HepG2 (cell line): ENCODE data around the gene FBN2. TPM values are rescaled to one million over a fixed set of nuclear protein-coding genes. Genes with fewer than 3 reads are reported as not detected.

Source experiments
- ATAC-seq: fragments of 200-7000 bp; cut with Tn5 transposase; 3 replicates; pipeline ENCODE4 v1.9.1; 2020; ENCODE audit warnings: mild to moderate bottlenecking, moderate library complexity
- BruUV-seq: library from RNA; stranded (reverse); fragments of 400-500 nt; replicated peaks from 2 replicates; lab custom pipeline; 2021; lab: Mats Ljungman, UMichigan
- CTCF ChIA-PET: fragments of 300-600 bp; formaldehyde crosslinking; extraction: SDS; loops from one replicate; lab custom pipeline; 2021; ENCODE audit warnings: low total read pairs, inconsistent platforms, low intra/inter-chr PET ratio; lab: Yijun Ruan, JAX
- POLR2A ChIA-PET: fragments of 350-600 bp; sonication (Branson Sonifier 250); formaldehyde crosslinking; loops from one replicate; lab custom pipeline; 2020; ENCODE audit warnings: antibody characterized with exemption, inconsistent platforms; lab: Yijun Ruan, JAX
- DNase-seq: peaks from one replicate; pipeline ENCODE4 v3.0.0-alpha.2; 2015; ENCODE audit warnings: low spot score
- FAIRE-seq: peaks from 3 replicates; lab custom pipeline; 2011; peaks lifted over from hg19 to GRCh38; lab: Jason Lieb, UNC
- H2AFZ ChIP-seq: one replicate; pipeline ENCODE4 v1.6.1; 2011; ENCODE audit warnings: low read length, inconsistent platforms
- H3K27ac ChIP-seq: fragments of 300-600 bp; 3 replicates; pipeline ENCODE4 v1.8.0; 2011; ENCODE audit warnings: mixed run types, mild to moderate bottlenecking, mixed read lengths, low read length, inconsistent platforms; ENCODE audit not compliant: insufficient read depth; ENCODE audit errors: extremely low read length
- H3K27me3 ChIP-seq, 2 experiments: fragments of 200-600 bp in 1 of 2; 2 replicates in 1 of 2; 3 replicates in 1 of 2; pipeline versions ENCODE4 v1.6.0 to v1.8.0; 2011; ENCODE audit warnings: low read length in 2 of 2, mild to moderate bottlenecking in 2 of 2, moderate library complexity in 2 of 2, inconsistent platforms in 1 of 2; ENCODE audit not compliant: insufficient read depth in 2 of 2, control insufficient read depth in 1 of 2
- H3K36me3 ChIP-seq, 2 experiments: fragments of 200-600 bp in 1 of 2; replicated peaks in 1 of 2; 2 replicates in 1 of 2; 3 replicates in 1 of 2; pipeline versions ENCODE4 v1.5.1 to v1.8.0; 2011; ENCODE audit warnings: low read length in 2 of 2, inconsistent platforms in 1 of 2; ENCODE audit not compliant: insufficient read depth in 2 of 2, control insufficient read depth in 1 of 2
- H3K4me1 ChIP-seq: 2 replicates; pipeline ENCODE4 v1.5.1; 2012; ENCODE audit warnings: low read length, inconsistent platforms; ENCODE audit not compliant: insufficient read depth
- H3K4me2 ChIP-seq: 2 replicates; pipeline ENCODE4 v1.6.0; 2011; ENCODE audit warnings: low read depth, low read length, inconsistent platforms
- H3K4me3 ChIP-seq, 3 experiments: fragments of 200-600 bp in 1 of 3; sonication (generic), shearing (Covaris generic) in 1 of 3; replicated peaks in 1 of 3; 2 replicates each; pipeline ENCODE4 v1.5.1; 2011 to 2016; ENCODE audit warnings: low read length in 3 of 3, inconsistent platforms in 2 of 3, low read depth in 2 of 3, mild to moderate bottlenecking in 2 of 3, control low read depth in 1 of 3, mixed read lengths in 1 of 3; ENCODE audit not compliant: insufficient read depth in 1 of 3
- H3K79me2 ChIP-seq: one replicate; pipeline ENCODE4 v1.6.1; 2011; ENCODE audit warnings: low read length, inconsistent platforms; ENCODE audit not compliant: insufficient read depth
- H3K9ac ChIP-seq: 2 replicates; pipeline ENCODE4 v1.6.0; 2011; ENCODE audit warnings: mild to moderate bottlenecking, low read depth, low read length, inconsistent platforms; ENCODE audit not compliant: insufficient read depth
- H3K9me3 ChIP-seq: 2 replicates; pipeline ENCODE4 v1.5.1; 2012; ENCODE audit warnings: mild to moderate bottlenecking, low read length
- H4K20me1 ChIP-seq: 2 replicates; pipeline ENCODE4 v1.6.0; 2011; ENCODE audit warnings: inconsistent platforms, mild to moderate bottlenecking, low read length, moderate library complexity; ENCODE audit not compliant: insufficient read depth
- ATF7-NPFF ChIP-seq: sonication (generic); formaldehyde crosslinking; IDR thresholded peaks from 2 replicates; pipeline ENCODE4 v1.8.1; 2023; ENCODE audit warnings: mild to moderate bottlenecking, low read depth, missing genetic modification reagents, moderate library complexity
- CBX1 ChIP-seq: IDR thresholded peaks from one replicate; pipeline ENCODE4 v1.6.1; 2016; ENCODE audit warnings: antibody characterized with exemption, low read depth
- POLR2G ChIP-seq: fragments of 200-400 bp; formaldehyde crosslinking; IDR thresholded peaks from 2 replicates; pipeline ENCODE4 v1.6.1; 2018; ENCODE audit warnings: mild to moderate bottlenecking, low read depth, low read length, moderate library complexity
- REL ChIP-seq: sonication (generic); formaldehyde crosslinking; conservative IDR thresholded peaks from 2 replicates; pipeline ENCODE4 v1.8.0; 2022; ENCODE audit warnings: mild to moderate bottlenecking, missing genetic modification reagents, moderate library complexity
- RFX5 ChIP-seq: IDR thresholded peaks from 2 replicates; pipeline ENCODE4 v1.6.1; 2011; ENCODE audit warnings: low read depth, low read length, improper control_type of control experiment
- SMAD9 ChIP-seq: sonication (generic); formaldehyde crosslinking; IDR thresholded peaks from 2 replicates; pipeline ENCODE4 v1.5.1; 2020; ENCODE audit warnings: mild to moderate bottlenecking, missing genetic modification reagents
- TP53 ChIP-seq: sonication (generic); formaldehyde crosslinking; conservative IDR thresholded peaks from 2 replicates; pipeline ENCODE4 v1.4.0; 2020; ENCODE audit warnings: missing genetic modification reagents
- ZNF367 ChIP-seq: sonication (generic); formaldehyde crosslinking; IDR thresholded peaks from 2 replicates; pipeline ENCODE4 v1.4.0; 2020; ENCODE audit warnings: missing genetic modification reagents, borderline replicate concordance
- ZNF44 ChIP-seq: sonication (generic); formaldehyde crosslinking; IDR thresholded peaks from 2 replicates; pipeline ENCODE4 v1.5.1; 2020; ENCODE audit warnings: mild to moderate bottlenecking, missing genetic modification reagents
- WGBS: methylation state at CpG from one replicate; pipeline ENCODE4 v1.1.6; 2017; ENCODE audit warnings: low lambda C conversion rate; 5-methylcytosine and 5-hydroxymethylcytosine counted together
- in situ Hi-C: cut with HindIII; loops from 2 replicates; pipeline ENCODE4 v1.10.0; 2017; ENCODE audit warnings: low pct_unique_long_range_greater_than_20kb; ENCODE audit not compliant: extremely low pct_ligation_motif_present
- intact Hi-C: fragments of 100-400 bp; cut with micrococcal nuclease; formaldehyde crosslinking; loops from one replicate; pipeline ENCODE4 v1.10.0; 2022; ENCODE audit not compliant: unreplicated experiment
- polyA plus RNA-seq, 8 experiments: library from polyadenylated mRNA; depleted of rRNA in 3 of 8; stranded (reverse) in 7 of 8; unstranded in 1 of 8; fragments of >200 nt; fragmentation: Illumina TruSeq in 4 of 8; extraction: Trizol in 4 of 8; gene quantifications; 2 replicates each; pipeline versions ENCODE4 v1.2.1 to v1.2.3, GENCODE V29; 2011 to 2016; ENCODE audit warnings: low read depth in 4 of 8, missing spikeins in 1 of 8, mixed read lengths in 1 of 8; ENCODE audit not compliant: insufficient read depth in 1 of 8
- total RNA-seq, 5 experiments: library from RNA; depleted of rRNA; stranded (reverse); fragments of >200 nt; fragmentation: Illumina TruSeq; extraction: Trizol; gene quantifications; 2 replicates each; pipeline ENCODE4 v1.2.3, GENCODE V29; 2016; ENCODE audit warnings: low read depth in 1 of 5
- TF ChIP-seq, protein P1 (sequence below): sonication (generic); formaldehyde crosslinking; IDR thresholded peaks from 2 replicates; pipeline ENCODE4 v1.9.0; 2021; ENCODE audit warnings: missing genetic modification reagents, mild to moderate bottlenecking, borderline replicate concordance
- TF ChIP-seq, protein P2 (sequence below): sonication (generic); formaldehyde crosslinking; IDR thresholded peaks from 2 replicates; pipeline ENCODE4 v1.5.1; 2020; ENCODE audit warnings: missing genetic modification reagents, mild to moderate bottlenecking, borderline replicate concordance
- TF ChIP-seq, protein P3 (sequence below): sonication (generic); formaldehyde crosslinking; IDR thresholded peaks from 2 replicates; pipeline ENCODE4 v1.5.0; 2020; ENCODE audit warnings: missing genetic modification reagents
- TF ChIP-seq, protein P4 (sequence below): sonication (generic); formaldehyde crosslinking; IDR thresholded peaks from 2 replicates; pipeline ENCODE4 v1.5.1; 2020; ENCODE audit warnings: mild to moderate bottlenecking, missing genetic modification reagents, borderline replicate concordance
- TF ChIP-seq, protein P5 (sequence below): sonication (generic); formaldehyde crosslinking; IDR thresholded peaks from 2 replicates; pipeline ENCODE4 v1.4.0; 2020; ENCODE audit warnings: missing genetic modification reagents, borderline replicate concordance

FBN2 gene
- total and polyA plus RNA-seq, 2 of the 13 experiments (the other 11 are each of a cell fraction or from before 2014, with no cell fraction given): not detected

DNA sequence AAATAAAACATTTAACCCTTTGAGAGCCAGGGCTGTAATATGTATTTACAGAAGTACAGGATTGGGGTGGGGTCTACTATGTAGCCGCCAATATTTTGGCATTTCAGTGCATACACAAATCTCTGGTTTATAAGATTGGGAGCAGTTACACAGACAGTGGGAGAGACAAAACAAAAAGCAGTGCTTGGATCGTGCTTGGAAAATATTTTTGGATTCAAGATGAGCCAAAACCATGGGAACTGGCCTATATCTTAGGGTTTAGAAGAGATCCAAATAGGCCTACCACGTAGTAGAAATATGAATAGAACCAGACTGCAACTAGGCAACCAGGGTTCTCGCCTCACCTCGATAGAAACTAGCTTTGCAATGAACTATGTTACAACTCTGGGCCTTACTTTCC, 284.9 kb downstream of the FBN2 start (continued):
- TF ChIP-seq ZNF367 (CRISPR knock-in tag) (no peak), CBX1 (no peak), RFX5 (no peak), POLR2G (no peak), ZNF44 (CRISPR knock-in tag) (no peak), SMAD9 (no peak)
- TF ChIP-seq, protein P1, sequence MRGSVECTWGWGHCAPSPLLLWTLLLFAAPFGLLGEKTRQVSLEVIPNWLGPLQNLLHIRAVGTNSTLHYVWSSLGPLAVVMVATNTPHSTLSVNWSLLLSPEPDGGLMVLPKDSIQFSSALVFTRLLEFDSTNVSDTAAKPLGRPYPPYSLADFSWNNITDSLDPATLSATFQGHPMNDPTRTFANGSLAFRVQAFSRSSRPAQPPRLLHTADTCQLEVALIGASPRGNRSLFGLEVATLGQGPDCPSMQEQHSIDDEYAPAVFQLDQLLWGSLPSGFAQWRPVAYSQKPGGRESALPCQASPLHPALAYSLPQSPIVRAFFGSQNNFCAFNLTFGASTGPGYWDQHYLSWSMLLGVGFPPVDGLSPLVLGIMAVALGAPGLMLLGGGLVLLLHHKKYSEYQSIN (CRISPR knock-in tag): no peak
- TF ChIP-seq, protein P2, sequence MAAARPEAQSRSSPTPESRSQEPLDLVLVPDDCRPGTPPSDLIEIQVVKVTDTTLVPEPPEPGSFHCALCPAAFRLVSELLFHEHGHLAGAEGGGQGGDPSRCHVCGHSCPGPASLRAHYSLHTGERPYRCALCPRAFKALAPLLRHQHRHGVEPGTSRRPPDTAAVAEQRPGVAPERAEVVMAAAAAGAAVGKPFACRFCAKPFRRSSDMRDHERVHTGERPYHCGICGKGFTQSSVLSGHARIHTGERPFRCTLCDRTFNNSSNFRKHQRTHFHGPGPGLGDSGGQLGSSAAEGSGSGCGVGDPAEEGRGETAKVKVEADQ (CRISPR knock-in tag): no peak

DNA sequence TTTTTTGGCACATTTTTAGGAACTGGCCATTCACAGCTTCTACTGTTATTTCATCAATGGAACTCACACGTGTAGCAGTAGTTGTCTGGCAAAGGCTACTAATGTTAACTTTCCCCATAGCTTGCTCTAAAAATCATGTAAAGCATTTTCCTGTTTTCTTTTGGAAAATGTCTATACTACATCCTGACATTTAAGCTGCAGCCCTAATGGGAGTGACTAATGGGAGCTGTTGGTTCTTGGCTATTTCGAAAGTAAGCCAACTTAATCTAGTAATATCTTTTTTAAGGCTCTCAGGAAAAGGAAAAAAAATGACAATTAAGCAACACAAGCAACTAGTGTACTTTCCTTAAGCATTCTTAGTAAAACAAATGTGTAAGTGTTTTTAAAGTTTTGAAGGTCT, 285.3 kb downstream of the FBN2 start:
- 2% methylated on average over 2 of the region's 2 CpGs for WGBS
- CTCF ChIA-PET: no interaction called here
- no peak for ATAC-seq
- TF ChIP-seq ATF7-NPFF (CRISPR knock-in tag): no peak
- no peak for TF ChIP-seq TP53 (CRISPR knock-in tag)
- TF ChIP-seq REL: no peak
- TF ChIP-seq, protein P3, sequence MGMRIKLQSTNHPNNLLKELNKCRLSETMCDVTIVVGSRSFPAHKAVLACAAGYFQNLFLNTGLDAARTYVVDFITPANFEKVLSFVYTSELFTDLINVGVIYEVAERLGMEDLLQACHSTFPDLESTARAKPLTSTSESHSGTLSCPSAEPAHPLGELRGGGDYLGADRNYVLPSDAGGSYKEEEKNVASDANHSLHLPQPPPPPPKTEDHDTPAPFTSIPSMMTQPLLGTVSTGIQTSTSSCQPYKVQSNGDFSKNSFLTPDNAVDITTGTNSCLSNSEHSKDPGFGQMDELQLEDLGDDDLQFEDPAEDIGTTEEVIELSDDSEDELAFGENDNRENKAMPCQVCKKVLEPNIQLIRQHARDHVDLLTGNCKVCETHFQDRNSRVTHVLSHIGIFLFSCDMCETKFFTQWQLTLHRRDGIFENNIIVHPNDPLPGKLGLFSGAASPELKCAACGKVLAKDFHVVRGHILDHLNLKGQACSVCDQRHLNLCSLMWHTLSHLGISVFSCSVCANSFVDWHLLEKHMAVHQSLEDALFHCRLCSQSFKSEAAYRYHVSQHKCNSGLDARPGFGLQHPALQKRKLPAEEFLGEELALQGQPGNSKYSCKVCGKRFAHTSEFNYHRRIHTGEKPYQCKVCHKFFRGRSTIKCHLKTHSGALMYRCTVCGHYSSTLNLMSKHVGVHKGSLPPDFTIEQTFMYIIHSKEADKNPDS (CRISPR knock-in tag): no peak
- TF ChIP-seq, protein P4, sequence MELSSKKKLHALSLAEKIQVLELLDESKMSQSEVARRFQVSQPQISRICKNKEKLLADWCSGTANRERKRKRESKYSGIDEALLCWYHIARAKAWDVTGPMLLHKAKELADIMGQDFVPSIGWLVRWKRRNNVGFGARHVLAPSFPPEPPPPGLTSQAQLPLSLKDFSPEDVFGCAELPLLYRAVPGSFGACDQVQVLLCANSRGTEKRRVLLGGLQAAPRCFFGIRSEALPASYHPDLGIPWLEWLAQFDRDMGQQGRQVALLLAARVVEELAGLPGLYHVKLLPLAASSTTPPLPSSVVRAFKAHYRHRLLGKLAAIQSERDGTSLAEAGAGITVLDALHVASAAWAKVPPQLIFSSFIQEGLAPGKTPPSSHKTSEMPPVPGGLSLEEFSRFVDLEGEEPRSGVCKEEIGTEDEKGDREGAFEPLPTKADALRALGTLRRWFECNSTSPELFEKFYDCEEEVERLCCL (CRISPR knock-in tag): no peak
- TF ChIP-seq, protein P5, sequence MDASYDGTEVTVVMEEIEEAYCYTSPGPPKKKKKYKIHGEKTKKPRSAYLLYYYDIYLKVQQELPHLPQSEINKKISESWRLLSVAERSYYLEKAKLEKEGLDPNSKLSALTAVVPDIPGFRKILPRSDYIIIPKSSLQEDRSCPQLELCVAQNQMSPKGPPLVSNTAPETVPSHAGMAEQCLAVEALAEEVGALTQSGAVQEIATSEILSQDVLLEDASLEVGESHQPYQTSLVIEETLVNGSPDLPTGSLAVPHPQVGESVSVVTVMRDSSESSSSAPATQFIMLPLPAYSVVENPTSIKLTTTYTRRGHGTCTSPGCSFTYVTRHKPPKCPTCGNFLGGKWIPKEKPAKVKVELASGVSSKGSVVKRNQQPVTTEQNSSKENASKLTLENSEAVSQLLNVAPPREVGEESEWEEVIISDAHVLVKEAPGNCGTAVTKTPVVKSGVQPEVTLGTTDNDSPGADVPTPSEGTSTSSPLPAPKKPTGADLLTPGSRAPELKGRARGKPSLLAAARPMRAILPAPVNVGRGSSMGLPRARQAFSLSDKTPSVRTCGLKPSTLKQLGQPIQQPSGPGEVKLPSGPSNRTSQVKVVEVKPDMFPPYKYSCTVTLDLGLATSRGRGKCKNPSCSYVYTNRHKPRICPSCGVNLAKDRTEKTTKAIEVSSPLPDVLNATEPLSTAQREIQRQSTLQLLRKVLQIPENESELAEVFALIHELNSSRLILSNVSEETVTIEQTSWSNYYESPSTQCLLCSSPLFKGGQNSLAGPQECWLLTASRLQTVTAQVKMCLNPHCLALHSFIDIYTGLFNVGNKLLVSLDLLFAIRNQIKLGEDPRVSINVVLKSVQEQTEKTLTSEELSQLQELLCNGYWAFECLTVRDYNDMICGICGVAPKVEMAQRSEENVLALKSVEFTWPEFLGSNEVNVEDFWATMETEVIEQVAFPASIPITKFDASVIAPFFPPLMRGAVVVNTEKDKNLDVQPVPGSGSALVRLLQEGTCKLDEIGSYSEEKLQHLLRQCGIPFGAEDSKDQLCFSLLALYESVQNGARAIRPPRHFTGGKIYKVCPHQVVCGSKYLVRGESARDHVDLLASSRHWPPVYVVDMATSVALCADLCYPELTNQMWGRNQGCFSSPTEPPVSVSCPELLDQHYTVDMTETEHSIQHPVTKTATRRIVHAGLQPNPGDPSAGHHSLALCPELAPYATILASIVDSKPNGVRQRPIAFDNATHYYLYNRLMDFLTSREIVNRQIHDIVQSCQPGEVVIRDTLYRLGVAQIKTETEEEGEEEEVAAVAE (CRISPR knock-in tag): no peak

More for the DNA sequence above, 285.3 kb downstream of the FBN2 start:
- intact Hi-C loops: no loop called here
- H4K20me1 ChIP-seq: no peaks in the 10 kb centered on the region
- FAIRE-seq (no peak), DNase-seq (no peak)
- no peak overlapping the region for H2AFZ ChIP-seq
- no peaks in the 10 kb centered on the region for H3K4me1 ChIP-seq
- H3K79me2 ChIP-seq: no peaks in the 10 kb centered on the region
- in situ Hi-C loops: no loop called here
- no TSS peak for BruUV-seq
- no peaks in the 10 kb centered on the region for H3K36me3 ChIP-seq
- no peak overlapping the region for H3K27ac ChIP-seq
- 0 out of 2 replicates have a peak, but pooled peaks cover 5% of the 10 kb centered on the region for H3K9me3 ChIP-seq
- no peak overlapping the region for H3K4me3 ChIP-seq
- no peaks in the 10 kb centered on the region for H3K27me3 ChIP-seq
- no peak overlapping the region for H3K9ac ChIP-seq
- no peak overlapping the region for H3K4me2 ChIP-seq
- POLR2A ChIA-PET: no interaction called here
